SK-N-SH (cell line): Measurements from ENCODE around the gene RBM20.

Experiments
- EZH2phosphoT487 ChIP-seq: fragments of 200-600 bp; sonication (generic); IDR thresholded peaks from 2 replicates; pipeline ENCODE4 v1.6.1; 2017; ENCODE audit warnings: low read depth, mixed run types, mild to moderate bottlenecking, antibody characterized with exemption, moderate library complexity, borderline replicate concordance
- FOXM1 ChIP-seq: IDR thresholded peaks from 2 replicates; pipeline ENCODE4 v1.4.0; 2012; ENCODE audit warnings: low read depth, mild to moderate bottlenecking
- MXI1 ChIP-seq: IDR thresholded peaks from 2 replicates; pipeline ENCODE4 v1.6.1; 2012; ENCODE audit warnings: mild to moderate bottlenecking, low read depth, low read length, improper control_type of control experiment
- NRF1 ChIP-seq: IDR thresholded peaks from 2 replicates; pipeline ENCODE4 v1.6.1; 2012; ENCODE audit warnings: low read depth, mild to moderate bottlenecking, low read length
- TCF12 ChIP-seq: IDR thresholded peaks from 2 replicates; pipeline ENCODE4 v1.4.0; 2012
- TF ChIP-seq, protein P1 (sequence below): fragments of 150-350 bp; IDR thresholded peaks from 2 replicates; pipeline ENCODE4 v1.6.1; 2017; ENCODE audit warnings: antibody characterized with exemption, low read length, low read depth, borderline replicate concordance
- TF ChIP-seq, protein P2 (sequence below): fragments of 200-600 bp; sonication (generic); IDR thresholded peaks from 2 replicates; pipeline ENCODE4 v1.6.1; 2017; ENCODE audit warnings: antibody characterized with exemption, mild to moderate bottlenecking, moderate library complexity
- TF ChIP-seq, protein P3 (sequence below): IDR thresholded peaks from 2 replicates; pipeline ENCODE4 v1.4.0; 2012; ENCODE audit warnings: low read depth, borderline replicate concordance

DNA sequence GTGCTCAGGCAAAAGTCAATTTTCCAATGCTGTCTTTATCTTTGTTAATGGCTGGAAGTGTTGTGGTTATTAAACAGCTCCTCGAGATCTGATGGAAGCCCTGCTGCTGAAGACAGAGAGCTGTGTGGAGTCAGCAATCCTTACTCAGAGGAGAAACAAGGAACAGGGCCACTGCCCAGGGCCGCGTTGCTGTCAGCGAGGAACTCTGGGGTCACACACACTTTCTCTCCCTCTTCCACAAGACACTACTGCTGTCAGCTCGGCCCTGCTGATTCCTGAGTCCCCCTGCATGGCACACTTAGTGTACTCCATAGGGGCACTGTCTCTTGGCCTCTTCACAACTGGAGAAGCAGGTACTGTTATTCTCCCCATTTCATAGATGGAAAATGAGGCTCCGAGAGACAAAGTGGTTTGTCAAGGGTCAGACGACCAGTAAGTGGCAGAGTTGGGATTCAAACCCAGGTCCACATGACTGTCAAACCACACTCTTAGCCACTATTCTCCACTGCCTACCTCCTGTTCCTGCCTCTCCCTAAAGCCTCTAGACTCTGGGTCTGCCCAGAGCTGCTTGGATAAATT lies 198.3 kb downstream of the RBM20 start:
- TF ChIP-seq FOXM1 (no peak), NRF1 (no peak), EZH2phosphoT487 (no peak), TCF12 (no peak), MXI1 (no peak)
- TF ChIP-seq, protein P1, sequence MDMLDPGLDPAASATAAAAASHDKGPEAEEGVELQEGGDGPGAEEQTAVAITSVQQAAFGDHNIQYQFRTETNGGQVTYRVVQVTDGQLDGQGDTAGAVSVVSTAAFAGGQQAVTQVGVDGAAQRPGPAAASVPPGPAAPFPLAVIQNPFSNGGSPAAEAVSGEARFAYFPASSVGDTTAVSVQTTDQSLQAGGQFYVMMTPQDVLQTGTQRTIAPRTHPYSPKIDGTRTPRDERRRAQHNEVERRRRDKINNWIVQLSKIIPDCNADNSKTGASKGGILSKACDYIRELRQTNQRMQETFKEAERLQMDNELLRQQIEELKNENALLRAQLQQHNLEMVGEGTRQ: no peak
- TF ChIP-seq, protein P2, sequence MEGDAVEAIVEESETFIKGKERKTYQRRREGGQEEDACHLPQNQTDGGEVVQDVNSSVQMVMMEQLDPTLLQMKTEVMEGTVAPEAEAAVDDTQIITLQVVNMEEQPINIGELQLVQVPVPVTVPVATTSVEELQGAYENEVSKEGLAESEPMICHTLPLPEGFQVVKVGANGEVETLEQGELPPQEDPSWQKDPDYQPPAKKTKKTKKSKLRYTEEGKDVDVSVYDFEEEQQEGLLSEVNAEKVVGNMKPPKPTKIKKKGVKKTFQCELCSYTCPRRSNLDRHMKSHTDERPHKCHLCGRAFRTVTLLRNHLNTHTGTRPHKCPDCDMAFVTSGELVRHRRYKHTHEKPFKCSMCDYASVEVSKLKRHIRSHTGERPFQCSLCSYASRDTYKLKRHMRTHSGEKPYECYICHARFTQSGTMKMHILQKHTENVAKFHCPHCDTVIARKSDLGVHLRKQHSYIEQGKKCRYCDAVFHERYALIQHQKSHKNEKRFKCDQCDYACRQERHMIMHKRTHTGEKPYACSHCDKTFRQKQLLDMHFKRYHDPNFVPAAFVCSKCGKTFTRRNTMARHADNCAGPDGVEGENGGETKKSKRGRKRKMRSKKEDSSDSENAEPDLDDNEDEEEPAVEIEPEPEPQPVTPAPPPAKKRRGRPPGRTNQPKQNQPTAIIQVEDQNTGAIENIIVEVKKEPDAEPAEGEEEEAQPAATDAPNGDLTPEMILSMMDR: no peak
- TF ChIP-seq, protein P3, sequence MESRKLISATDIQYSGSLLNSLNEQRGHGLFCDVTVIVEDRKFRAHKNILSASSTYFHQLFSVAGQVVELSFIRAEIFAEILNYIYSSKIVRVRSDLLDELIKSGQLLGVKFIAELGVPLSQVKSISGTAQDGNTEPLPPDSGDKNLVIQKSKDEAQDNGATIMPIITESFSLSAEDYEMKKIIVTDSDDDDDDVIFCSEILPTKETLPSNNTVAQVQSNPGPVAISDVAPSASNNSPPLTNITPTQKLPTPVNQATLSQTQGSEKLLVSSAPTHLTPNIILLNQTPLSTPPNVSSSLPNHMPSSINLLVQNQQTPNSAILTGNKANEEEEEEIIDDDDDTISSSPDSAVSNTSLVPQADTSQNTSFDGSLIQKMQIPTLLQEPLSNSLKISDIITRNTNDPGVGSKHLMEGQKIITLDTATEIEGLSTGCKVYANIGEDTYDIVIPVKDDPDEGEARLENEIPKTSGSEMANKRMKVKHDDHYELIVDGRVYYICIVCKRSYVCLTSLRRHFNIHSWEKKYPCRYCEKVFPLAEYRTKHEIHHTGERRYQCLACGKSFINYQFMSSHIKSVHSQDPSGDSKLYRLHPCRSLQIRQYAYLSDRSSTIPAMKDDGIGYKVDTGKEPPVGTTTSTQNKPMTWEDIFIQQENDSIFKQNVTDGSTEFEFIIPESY: no peak
